ENCODE data around the gene SLC45A3. TPM values are rescaled to one million over a fixed set of nuclear protein-coding genes. Genes with fewer than 3 reads are reported as not detected.

SLC45A3 gene
- total and polyA plus RNA-seq, 4 donors = 5.3 to 9.9 (median 5.7) TPM

DNA sequence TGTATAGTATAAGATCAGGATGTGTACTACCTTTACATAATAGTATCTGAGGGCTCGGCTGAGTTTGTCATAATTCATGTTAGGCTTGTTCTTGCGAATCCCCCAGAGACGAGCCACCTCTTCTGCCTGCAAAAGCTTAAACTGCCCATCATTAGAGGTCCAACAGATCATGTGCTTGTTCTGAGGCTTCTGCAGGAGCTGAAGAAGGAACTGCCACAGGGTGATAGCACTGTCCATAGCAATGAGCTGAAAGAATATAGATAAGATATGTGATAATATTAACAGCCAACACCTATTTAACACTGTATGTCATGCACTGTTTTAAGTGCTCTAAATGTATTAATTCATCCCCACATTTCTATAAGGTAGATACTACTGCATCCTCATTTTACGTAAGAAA lies 56.7 kb downstream of the SLC45A3 start:
- no peak overlapping the region for H3K9ac ChIP-seq (ENCODE audit: low read depth in 1 of 2, low read length in 2 of 2)
- no peaks in the 10 kb centered on the region for H3K9me3 ChIP-seq (ENCODE audit: control insufficient read depth in 4 of 4, low read length in 3 of 4)
- H3K4me3 ChIP-seq (ENCODE audit: low read depth in 1 of 3, low read length in 3 of 3) = no peak overlapping the region
- WGBS = 94% methylated on average over 4 of the region's 4 CpGs
- TF ChIP-seq HNF4G (IDR thresholded peaks at IDR 0.05) (no peak), SP1 (IDR thresholded peaks at IDR 0.05) (no peak), FOXA2 (IDR thresholded peaks at IDR 0.05) (no peak)
- H3K4me1 ChIP-seq (ENCODE audit: control insufficient read depth in 4 of 4, insufficient read depth in 4 of 4, low read length in 3 of 4) = peaks cover 0 to 5% (median 4%) of the 10 kb centered on the region in 4 donors
- no peak overlapping the region for H3K27ac ChIP-seq (ENCODE audit: low read depth in 1 of 2, low read length in 2 of 2)
- no peak for DNase-seq (ENCODE audit: low spot score)
- peaks cover 4 to 22% (median 15%) of the 10 kb centered on the region in 4 donors for H3K36me3 ChIP-seq (ENCODE audit: control insufficient read depth in 4 of 4, insufficient read depth in 3 of 4, low read depth in 1 of 4, low read length in 3 of 4)
- no peaks in the 10 kb centered on the region for H3K27me3 ChIP-seq (ENCODE audit: control insufficient read depth in 4 of 4, insufficient read depth in 4 of 4, low read length in 3 of 4)

DNA sequence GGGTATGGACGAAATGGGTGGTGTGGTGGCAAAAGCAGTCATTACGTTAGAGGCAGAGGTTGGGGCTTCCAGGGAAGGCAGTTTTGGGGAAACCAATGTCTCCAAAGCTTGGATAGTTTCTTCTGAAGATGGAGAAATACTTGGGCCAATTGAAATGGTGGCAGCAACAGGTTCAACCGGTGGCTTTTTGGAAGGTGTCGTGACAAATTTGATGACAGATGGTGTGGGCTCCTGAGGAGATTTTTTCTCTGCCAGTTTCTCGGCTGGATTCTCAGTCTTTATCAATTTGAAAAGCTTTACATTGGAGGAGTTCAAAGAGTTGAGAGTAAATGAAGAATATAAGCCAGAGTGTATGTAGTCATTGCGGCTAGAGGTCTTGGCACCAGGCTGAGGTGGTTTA lies 60.0 kb downstream of the SLC45A3 start:
- Histone ChIP-seq H3K9ac (ENCODE audit: low read depth in 1 of 2, low read length in 2 of 2) (no peak overlapping the region), H3K9me3 (ENCODE audit: control insufficient read depth in 4 of 4, low read length in 3 of 4) (no peaks in the 10 kb centered on the region), H3K36me3 (ENCODE audit: control insufficient read depth in 4 of 4, insufficient read depth in 3 of 4, low read depth in 1 of 4, low read length in 3 of 4) (peaks cover 8 to 40% (median 29%) of the 10 kb centered on the region in 4 donors), H3K4me1 (ENCODE audit: control insufficient read depth in 4 of 4, insufficient read depth in 4 of 4, low read length in 3 of 4) (peaks cover 0 to 4% (median 2%) of the 10 kb centered on the region in 4 donors), H3K27ac (ENCODE audit: low read depth in 1 of 2, low read length in 2 of 2) (no peak overlapping the region), H3K27me3 (ENCODE audit: control insufficient read depth in 4 of 4, insufficient read depth in 4 of 4, low read length in 3 of 4) (no peaks in the 10 kb centered on the region), H3K4me3 (ENCODE audit: low read depth in 1 of 3, low read length in 3 of 3) (no peak overlapping the region)
- no peak for DNase-seq (ENCODE audit: low spot score)
- WGBS = 96% methylated on average over 6 of the region's 6 CpGs
- TF ChIP-seq YY1 (IDR thresholded peaks at IDR 0.05) = no peak
- TF ChIP-seq, protein P1, sequence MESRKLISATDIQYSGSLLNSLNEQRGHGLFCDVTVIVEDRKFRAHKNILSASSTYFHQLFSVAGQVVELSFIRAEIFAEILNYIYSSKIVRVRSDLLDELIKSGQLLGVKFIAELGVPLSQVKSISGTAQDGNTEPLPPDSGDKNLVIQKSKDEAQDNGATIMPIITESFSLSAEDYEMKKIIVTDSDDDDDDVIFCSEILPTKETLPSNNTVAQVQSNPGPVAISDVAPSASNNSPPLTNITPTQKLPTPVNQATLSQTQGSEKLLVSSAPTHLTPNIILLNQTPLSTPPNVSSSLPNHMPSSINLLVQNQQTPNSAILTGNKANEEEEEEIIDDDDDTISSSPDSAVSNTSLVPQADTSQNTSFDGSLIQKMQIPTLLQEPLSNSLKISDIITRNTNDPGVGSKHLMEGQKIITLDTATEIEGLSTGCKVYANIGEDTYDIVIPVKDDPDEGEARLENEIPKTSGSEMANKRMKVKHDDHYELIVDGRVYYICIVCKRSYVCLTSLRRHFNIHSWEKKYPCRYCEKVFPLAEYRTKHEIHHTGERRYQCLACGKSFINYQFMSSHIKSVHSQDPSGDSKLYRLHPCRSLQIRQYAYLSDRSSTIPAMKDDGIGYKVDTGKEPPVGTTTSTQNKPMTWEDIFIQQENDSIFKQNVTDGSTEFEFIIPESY (IDR thresholded peaks at IDR 0.05) = no peak
- TF ChIP-seq SP1 (IDR thresholded peaks at IDR 0.05) = no peak
- TF ChIP-seq, protein P2, sequence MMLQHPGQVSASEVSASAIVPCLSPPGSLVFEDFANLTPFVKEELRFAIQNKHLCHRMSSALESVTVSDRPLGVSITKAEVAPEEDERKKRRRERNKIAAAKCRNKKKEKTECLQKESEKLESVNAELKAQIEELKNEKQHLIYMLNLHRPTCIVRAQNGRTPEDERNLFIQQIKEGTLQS (IDR thresholded peaks at IDR 0.05) = no peak
- no peak for TF ChIP-seq JUND (IDR thresholded peaks at IDR 0.05)
- TF ChIP-seq FOXA1 (IDR thresholded peaks at IDR 0.05) = no peak
- TF ChIP-seq, protein P3, sequence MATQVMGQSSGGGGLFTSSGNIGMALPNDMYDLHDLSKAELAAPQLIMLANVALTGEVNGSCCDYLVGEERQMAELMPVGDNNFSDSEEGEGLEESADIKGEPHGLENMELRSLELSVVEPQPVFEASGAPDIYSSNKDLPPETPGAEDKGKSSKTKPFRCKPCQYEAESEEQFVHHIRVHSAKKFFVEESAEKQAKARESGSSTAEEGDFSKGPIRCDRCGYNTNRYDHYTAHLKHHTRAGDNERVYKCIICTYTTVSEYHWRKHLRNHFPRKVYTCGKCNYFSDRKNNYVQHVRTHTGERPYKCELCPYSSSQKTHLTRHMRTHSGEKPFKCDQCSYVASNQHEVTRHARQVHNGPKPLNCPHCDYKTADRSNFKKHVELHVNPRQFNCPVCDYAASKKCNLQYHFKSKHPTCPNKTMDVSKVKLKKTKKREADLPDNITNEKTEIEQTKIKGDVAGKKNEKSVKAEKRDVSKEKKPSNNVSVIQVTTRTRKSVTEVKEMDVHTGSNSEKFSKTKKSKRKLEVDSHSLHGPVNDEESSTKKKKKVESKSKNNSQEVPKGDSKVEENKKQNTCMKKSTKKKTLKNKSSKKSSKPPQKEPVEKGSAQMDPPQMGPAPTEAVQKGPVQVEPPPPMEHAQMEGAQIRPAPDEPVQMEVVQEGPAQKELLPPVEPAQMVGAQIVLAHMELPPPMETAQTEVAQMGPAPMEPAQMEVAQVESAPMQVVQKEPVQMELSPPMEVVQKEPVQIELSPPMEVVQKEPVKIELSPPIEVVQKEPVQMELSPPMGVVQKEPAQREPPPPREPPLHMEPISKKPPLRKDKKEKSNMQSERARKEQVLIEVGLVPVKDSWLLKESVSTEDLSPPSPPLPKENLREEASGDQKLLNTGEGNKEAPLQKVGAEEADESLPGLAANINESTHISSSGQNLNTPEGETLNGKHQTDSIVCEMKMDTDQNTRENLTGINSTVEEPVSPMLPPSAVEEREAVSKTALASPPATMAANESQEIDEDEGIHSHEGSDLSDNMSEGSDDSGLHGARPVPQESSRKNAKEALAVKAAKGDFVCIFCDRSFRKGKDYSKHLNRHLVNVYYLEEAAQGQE (IDR thresholded peaks at IDR 0.05) = no peak
- no peak for TF ChIP-seq FOXA2 (IDR thresholded peaks at IDR 0.05)
- TF ChIP-seq, protein P4, sequence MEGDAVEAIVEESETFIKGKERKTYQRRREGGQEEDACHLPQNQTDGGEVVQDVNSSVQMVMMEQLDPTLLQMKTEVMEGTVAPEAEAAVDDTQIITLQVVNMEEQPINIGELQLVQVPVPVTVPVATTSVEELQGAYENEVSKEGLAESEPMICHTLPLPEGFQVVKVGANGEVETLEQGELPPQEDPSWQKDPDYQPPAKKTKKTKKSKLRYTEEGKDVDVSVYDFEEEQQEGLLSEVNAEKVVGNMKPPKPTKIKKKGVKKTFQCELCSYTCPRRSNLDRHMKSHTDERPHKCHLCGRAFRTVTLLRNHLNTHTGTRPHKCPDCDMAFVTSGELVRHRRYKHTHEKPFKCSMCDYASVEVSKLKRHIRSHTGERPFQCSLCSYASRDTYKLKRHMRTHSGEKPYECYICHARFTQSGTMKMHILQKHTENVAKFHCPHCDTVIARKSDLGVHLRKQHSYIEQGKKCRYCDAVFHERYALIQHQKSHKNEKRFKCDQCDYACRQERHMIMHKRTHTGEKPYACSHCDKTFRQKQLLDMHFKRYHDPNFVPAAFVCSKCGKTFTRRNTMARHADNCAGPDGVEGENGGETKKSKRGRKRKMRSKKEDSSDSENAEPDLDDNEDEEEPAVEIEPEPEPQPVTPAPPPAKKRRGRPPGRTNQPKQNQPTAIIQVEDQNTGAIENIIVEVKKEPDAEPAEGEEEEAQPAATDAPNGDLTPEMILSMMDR (IDR thresholded peaks at IDR 0.05; ENCODE audit: low read depth, low read length, missing input control) = no peak
- TF ChIP-seq, protein P5, sequence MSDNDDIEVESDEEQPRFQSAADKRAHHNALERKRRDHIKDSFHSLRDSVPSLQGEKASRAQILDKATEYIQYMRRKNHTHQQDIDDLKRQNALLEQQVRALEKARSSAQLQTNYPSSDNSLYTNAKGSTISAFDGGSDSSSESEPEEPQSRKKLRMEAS (IDR thresholded peaks at IDR 0.05) = no peak
- TF ChIP-seq NR2F2 (IDR thresholded peaks at IDR 0.05) = no peak
- TF ChIP-seq RXRA (IDR thresholded peaks at IDR 0.05) = no peak
- no peak for TF ChIP-seq HNF4G (IDR thresholded peaks at IDR 0.05)
- no peak for TF ChIP-seq RAD21 (IDR thresholded peaks at IDR 0.05)

All from liver (tissue), 9 donors.